ENCODE measurements around the gene SHMT2. TPM values are rescaled to one million over a fixed set of nuclear protein-coding genes. Genes with fewer than 3 reads are reported as not detected.

Gene SHMT2
- total RNA-seq, 1 donor from 2014 or later = 413 TPM

DNA sequence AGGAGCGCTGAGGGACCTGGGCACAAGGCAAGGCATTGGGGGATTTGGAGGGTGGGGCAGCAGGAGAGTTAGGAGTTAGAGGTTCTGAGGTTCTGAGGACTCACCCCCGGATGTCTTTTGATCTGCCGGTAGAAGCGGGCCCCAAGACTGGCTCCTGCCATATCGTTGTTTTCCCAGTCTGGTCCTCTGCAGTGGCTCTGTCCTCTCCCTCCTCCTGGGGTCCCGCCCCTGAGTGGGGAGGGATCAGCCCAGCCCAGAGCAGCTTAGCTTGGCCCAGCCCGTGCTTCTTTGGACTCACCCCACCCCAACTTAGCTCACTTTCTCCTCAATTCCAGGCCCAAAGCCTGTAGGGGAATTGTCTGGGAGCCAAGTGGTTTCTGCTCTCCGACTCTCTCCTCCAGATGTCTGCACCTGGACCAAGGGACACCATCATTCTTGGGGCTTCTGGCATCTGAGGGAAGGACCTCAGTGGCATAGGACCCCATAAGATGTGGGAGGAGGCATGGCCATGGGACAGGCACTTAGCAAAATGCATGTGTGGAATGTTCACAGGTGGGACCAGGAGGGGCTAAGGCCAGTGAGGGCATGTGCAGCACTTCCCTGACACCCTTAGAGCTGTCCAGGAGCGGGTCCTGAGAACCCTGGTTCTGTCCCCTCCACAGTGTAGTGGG, 7.5 kb downstream of the SHMT2 start:
- TF ChIP-seq CTCF (IDR thresholded peaks at IDR 0.05; ENCODE audit: insufficient read depth, low read length, severe bottlenecking) = no peak
- no peak for DNase-seq (ENCODE audit: low read depth)
- Histone ChIP-seq H3K4me3 (ENCODE audit: low read depth, low read length) (no peak overlapping the region), H3K27me3 (ENCODE audit: control insufficient read depth, insufficient read depth, low read length) (peaks cover 3% of the 10 kb centered on the region), H3K36me3 (ENCODE audit: control insufficient read depth, insufficient read depth, low read length) (peaks cover 25% of the 10 kb centered on the region)
- FAIRE-seq = no peak

DNA sequence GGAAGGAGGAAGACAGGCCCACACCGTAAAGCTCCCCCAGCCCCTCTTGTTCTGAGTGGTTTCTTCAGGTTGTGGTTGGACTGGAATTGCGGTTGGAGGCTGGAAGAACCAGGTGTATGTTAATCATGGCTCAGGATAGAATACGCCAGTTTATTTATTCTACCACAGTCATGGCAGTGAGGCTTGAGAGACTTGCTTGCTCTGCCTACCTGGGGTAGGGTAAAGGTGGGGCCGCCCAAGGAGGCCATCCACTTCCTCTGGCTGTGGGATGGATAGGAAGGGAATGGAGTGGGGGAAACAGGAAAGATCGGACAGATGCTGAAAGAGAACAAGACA, 8.1 kb downstream of the SHMT2 start:
- DNase-seq (ENCODE audit: low read depth) (peak; percentile 45), FAIRE-seq (no peak)
- peaks cover 6% of the 10 kb centered on the region for H3K27me3 ChIP-seq (ENCODE audit: control insufficient read depth, insufficient read depth, low read length)
- no peak overlapping the region for H3K4me3 ChIP-seq (ENCODE audit: low read depth, low read length)
- peaks cover 21% of the 10 kb centered on the region for H3K36me3 ChIP-seq (ENCODE audit: control insufficient read depth, insufficient read depth, low read length)
- TF ChIP-seq CTCF (IDR thresholded peaks at IDR 0.05; ENCODE audit: insufficient read depth, low read length, severe bottlenecking) = no peak

- peak overlapping the region; percentile 55 for H3K4me3 ChIP-seq (ENCODE audit: low read depth, low read length)
- DNase-seq (ENCODE audit: low read depth) (no peak), FAIRE-seq (no peak)
- no peak for TF ChIP-seq CTCF (IDR thresholded peaks at IDR 0.05; ENCODE audit: insufficient read depth, low read length, severe bottlenecking)
- H3K36me3 ChIP-seq (ENCODE audit: control insufficient read depth, insufficient read depth, low read length) = peaks cover 15% of the 10 kb centered on the region
- peaks cover 6% of the 10 kb centered on the region for H3K27me3 ChIP-seq (ENCODE audit: control insufficient read depth, insufficient read depth, low read length)
Observed at GRCh38 chr12:57237932-57238853, 8.7 kb downstream of the SHMT2 start.

GRCh38 chr12:57238854-57239554, 9.5 kb downstream of the SHMT2 start:
- DNase-seq (ENCODE audit: low read depth) (peak; percentile 59), FAIRE-seq (no peak)
- Histone ChIP-seq H3K36me3 (ENCODE audit: control insufficient read depth, insufficient read depth, low read length) (peaks cover 7% of the 10 kb centered on the region), H3K4me3 (ENCODE audit: low read depth, low read length) (peak overlapping the region; percentile 55), H3K27me3 (ENCODE audit: control insufficient read depth, insufficient read depth, low read length) (peaks cover 6% of the 10 kb centered on the region)
- TF ChIP-seq CTCF (IDR thresholded peaks at IDR 0.05; ENCODE audit: insufficient read depth, low read length, severe bottlenecking) = peak; percentile 100

- DNase-seq (ENCODE audit: low read depth) (no peak), FAIRE-seq (no peak)
- Histone ChIP-seq H3K4me3 (ENCODE audit: low read depth, low read length) (peak overlapping the region; percentile 55), H3K27me3 (ENCODE audit: control insufficient read depth, insufficient read depth, low read length) (peaks cover 6% of the 10 kb centered on the region), H3K36me3 (ENCODE audit: control insufficient read depth, insufficient read depth, low read length) (peaks cover 4% of the 10 kb centered on the region)
- no peak for TF ChIP-seq CTCF (IDR thresholded peaks at IDR 0.05; ENCODE audit: insufficient read depth, low read length, severe bottlenecking)
Observed at GRCh38 chr12:57239587-57240065, 10.1 kb downstream of the SHMT2 start.

Measured in bronchial epithelial cell (primary cell).